ENCODE data around the gene PRKG1. TPM values are rescaled to one million over a fixed set of nuclear protein-coding genes. Genes with fewer than 3 reads are reported as not detected.

The PRKG1 gene
- total and polyA plus RNA-seq, 2 of the 8 experiments (the other 6 are each of a cell fraction or from before 2014, with no cell fraction given): 4.2 to 15.2 TPM

GRCh38 chr10:52129410-52130178 lies 1055.3 kb downstream of the PRKG1 start:
- H3K23me2 ChIP-seq (ENCODE audit: low read depth, low read length): no peaks in the 10 kb centered on the region
- H3K4me2 ChIP-seq (ENCODE audit: insufficient read depth in 1 of 2, low read depth in 2 of 2, low read length in 2 of 2): no peak overlapping the region
- no peak overlapping the region for H2AK5ac ChIP-seq (ENCODE audit: low read depth, low read length)
- H4K91ac ChIP-seq (replicated peaks; ENCODE audit: insufficient read length, low read length): no peak overlapping the region
- H2BK120ac ChIP-seq (replicated peaks; ENCODE audit: low read depth, low read length): no peak overlapping the region
- H2BK20ac ChIP-seq (ENCODE audit: low read length): no peak overlapping the region
- WGBS, 2 experiments (ENCODE audit: extremely low coverage in 1 of 2, insufficient coverage in 1 of 2, insufficient read length in 1 of 2, insufficient replicate concordance in 2 of 2, low coverage in 1 of 2, low lambda C conversion rate in 2 of 2, missing lambda C conversion rate in 1 of 2): 87% methylated on average over 3 of the region's 3 CpGs; no CpG with 5 or more reads in 1 of the 2 experiments
- peaks cover 0 to 4% (median 0%) of the 10 kb centered on the region in 4 experiments; a peak in 2 of 7 replicates for H3K4me1 ChIP-seq (replicated peaks in 1 of 4; ENCODE audit: control insufficient read depth in 3 of 4, insufficient read depth in 4 of 4, low read length in 3 of 4)
- ChIA-PET POLR2A (ENCODE audit: partially characterized antibody) (no interaction called here), CTCF (ENCODE audit: partially characterized antibody) (interaction anchor here (0.6 kb wide), 1 partner anchor 77 kb away, joined by 3 read pairs; no protein-coding TSS in a partner anchor)
- H3K36me3 ChIP-seq (ENCODE audit: control insufficient read depth in 2 of 4, insufficient read depth in 4 of 4, low read length in 3 of 4): no peaks in the 10 kb centered on the region
- no peaks in the 10 kb centered on the region for H4K20me1 ChIP-seq (replicated peaks in 1 of 2; ENCODE audit: control insufficient read depth in 1 of 2, insufficient read depth in 2 of 2, low read length in 2 of 2)
- no peak overlapping the region for H2BK15ac ChIP-seq (ENCODE audit: low read length)
- H3K18ac ChIP-seq (ENCODE audit: extremely low read depth, low read length): no peak overlapping the region
- H2BK5ac ChIP-seq (ENCODE audit: low read depth, low read length): no peak overlapping the region
- H3K9ac ChIP-seq (replicated peaks in 1 of 4; ENCODE audit: extremely low read depth in 1 of 4, low read depth in 3 of 4, low read length in 3 of 4): no peak overlapping the region
- DNase-seq (ENCODE audit: low read depth in 1 of 2, low spot score in 2 of 2) (no peak), FAIRE-seq (no peak)
- no peaks in the 10 kb centered on the region for H3K79me1 ChIP-seq (ENCODE audit: low read depth, low read length)
- H4K5ac ChIP-seq (ENCODE audit: insufficient read length, low read depth, low read length): no peak overlapping the region
- H3K9me3 ChIP-seq (ENCODE audit: insufficient read depth in 2 of 2, low read depth in 1 of 2, low read length in 1 of 2): no peaks in the 10 kb centered on the region
- H3K4ac ChIP-seq (replicated peaks; ENCODE audit: insufficient read length, low read depth, low read length): no peak overlapping the region
- H3K79me2 ChIP-seq (ENCODE audit: control insufficient read depth in 1 of 2, insufficient read depth in 2 of 2, low read length in 2 of 2): no peaks in the 10 kb centered on the region
- no peak overlapping the region for H3K27ac ChIP-seq (ENCODE audit: low read depth, low read length)
- no peaks in the 10 kb centered on the region for H3K27me3 ChIP-seq (replicated peaks in 1 of 4; ENCODE audit: control insufficient read depth in 3 of 4, extremely low read depth in 1 of 4, insufficient read depth in 3 of 4, low read length in 3 of 4)
- no peak overlapping the region for H4K8ac ChIP-seq (ENCODE audit: extremely low read depth, insufficient read depth, low read length)
- no peak overlapping the region for H2AFZ ChIP-seq (ENCODE audit: low read length)
- H3K4me3 ChIP-seq (ENCODE audit: extremely low read depth in 1 of 4, insufficient read depth in 2 of 4, low read depth in 3 of 4, low read length in 4 of 4): no peak overlapping the region
- no peak overlapping the region for H3K56ac ChIP-seq (replicated peaks; ENCODE audit: insufficient read length, low read depth, low read length)
- no peak overlapping the region for H2BK12ac ChIP-seq (ENCODE audit: low read depth, low read length)
- H3K23ac ChIP-seq (ENCODE audit: insufficient read length): no peak overlapping the region
- no peak overlapping the region for H3K14ac ChIP-seq (ENCODE audit: insufficient read length)
- TF ChIP-seq FOSL1 (IDR thresholded peaks at IDR 0.05; ENCODE audit: insufficient read depth, low read depth, low read length) (no peak), SIRT6 (IDR thresholded peaks at IDR 0.05; ENCODE audit: low read length) (no peak), JUND (IDR thresholded peaks at IDR 0.05; ENCODE audit: low read length) (no peak), POU5F1 (IDR thresholded peaks at IDR 0.05; ENCODE audit: low read depth, low read length) (no peak), CHD2 (IDR thresholded peaks at IDR 0.05; ENCODE audit: low read length) (no peak), RAD21 (IDR thresholded peaks at IDR 0.05 in 1 of 2, conservative IDR thresholded peaks at IDR 0.05 in 1 of 2; ENCODE audit: low read depth in 2 of 2, low read length in 2 of 2) (no peak), SRF (IDR thresholded peaks at IDR 0.05; ENCODE audit: low read depth, low read length) (no peak), SIN3A (conservative IDR thresholded peaks at IDR 0.05 in 1 of 2, IDR thresholded peaks at IDR 0.05 in 1 of 2; ENCODE audit: low read depth in 1 of 2, low read length in 2 of 2) (no peak), JUN (IDR thresholded peaks at IDR 0.05; ENCODE audit: low read depth, low read length) (no peak), ASH2L (IDR thresholded peaks at IDR 0.05; ENCODE audit: low read length) (no peak), E2F6 (IDR thresholded peaks at IDR 0.05) (no peak), EGR1 (IDR thresholded peaks at IDR 0.05; ENCODE audit: borderline replicate concordance, low read depth, low read length) (no peak), HDAC6 (IDR thresholded peaks at IDR 0.05; ENCODE audit: low read depth, low read length) (no peak)

Data from H1 (cell line).